ENCODE data around the gene GALNS. TPM values are rescaled to one million over a fixed set of nuclear protein-coding genes. Genes with fewer than 3 reads are reported as not detected.

Gene GALNS
- total RNA-seq, 4 donors from 2014 or later = 1.8 to 36.2 (median 16.4) TPM

- H3K36me3 ChIP-seq = no peaks in the 10 kb centered on the region
- H3K27me3 ChIP-seq = no peaks in the 10 kb centered on the region
- no peak overlapping the region for H3K27ac ChIP-seq
- intact Hi-C loops (cut with DNase I; ENCODE audit: low total_unique reads) = no loop called here
- TF ChIP-seq POLR2A (IDR thresholded peaks at IDR 0.05) (no peak), CTCF (IDR thresholded peaks at IDR 0.05) (no peak)
- DNase-seq = no peak
- no peaks in the 10 kb centered on the region for H3K9me3 ChIP-seq
- H3K4me3 ChIP-seq = no peak overlapping the region
- H3K4me1 ChIP-seq = no peaks in the 10 kb centered on the region
These were observed 7.8 kb upstream of the GALNS start for GRCh38 chr16:88864521-88864920.

- H3K4me1 ChIP-seq = no peaks in the 10 kb centered on the region
- no peaks in the 10 kb centered on the region for H3K27me3 ChIP-seq
- intact Hi-C loops (cut with DNase I; ENCODE audit: low total_unique reads) = no loop called here
- no peak overlapping the region for H3K27ac ChIP-seq
- TF ChIP-seq CTCF (IDR thresholded peaks at IDR 0.05) (no peak), POLR2A (IDR thresholded peaks at IDR 0.05) (no peak)
- H3K36me3 ChIP-seq = no peaks in the 10 kb centered on the region
- H3K4me3 ChIP-seq = no peak overlapping the region
- no peak for DNase-seq
- H3K9me3 ChIP-seq = no peaks in the 10 kb centered on the region
These were observed 7.4 kb upstream of the GALNS start for GRCh38 chr16:88864099-88864498.

DNA sequence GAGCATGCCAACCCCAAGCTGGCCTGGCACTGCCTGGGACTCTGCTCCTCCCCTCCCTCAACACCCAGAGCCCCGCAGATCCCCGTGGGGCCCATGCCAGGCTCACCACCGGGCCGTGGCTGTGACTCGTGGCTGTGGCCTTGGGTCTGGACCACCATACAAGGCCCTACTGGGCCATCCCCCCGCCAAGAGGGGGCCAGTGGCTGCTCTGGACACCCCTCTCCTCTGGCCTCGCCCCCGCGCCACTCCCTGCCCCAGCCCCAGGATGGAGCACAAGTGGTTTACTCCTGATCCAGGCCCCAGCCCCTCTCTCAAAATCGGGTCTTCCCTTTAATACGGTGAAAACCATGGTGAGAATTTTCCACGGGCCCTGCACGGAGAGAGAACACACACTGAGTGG, 6.7 kb upstream of the GALNS start:
- Histone ChIP-seq H3K4me3 (no peak overlapping the region), H3K36me3 (no peaks in the 10 kb centered on the region), H3K9me3 (no peaks in the 10 kb centered on the region), H3K27ac (no peak overlapping the region), H3K27me3 (no peaks in the 10 kb centered on the region), H3K4me1 (peaks cover 0 to 2% of the 10 kb centered on the region in 2 donors)
- intact Hi-C loops (cut with DNase I; ENCODE audit: low total_unique reads) = no loop called here
- DNase-seq = no peak
- TF ChIP-seq CTCF (IDR thresholded peaks at IDR 0.05) (no peak), POLR2A (IDR thresholded peaks at IDR 0.05) (no peak)

DNA sequence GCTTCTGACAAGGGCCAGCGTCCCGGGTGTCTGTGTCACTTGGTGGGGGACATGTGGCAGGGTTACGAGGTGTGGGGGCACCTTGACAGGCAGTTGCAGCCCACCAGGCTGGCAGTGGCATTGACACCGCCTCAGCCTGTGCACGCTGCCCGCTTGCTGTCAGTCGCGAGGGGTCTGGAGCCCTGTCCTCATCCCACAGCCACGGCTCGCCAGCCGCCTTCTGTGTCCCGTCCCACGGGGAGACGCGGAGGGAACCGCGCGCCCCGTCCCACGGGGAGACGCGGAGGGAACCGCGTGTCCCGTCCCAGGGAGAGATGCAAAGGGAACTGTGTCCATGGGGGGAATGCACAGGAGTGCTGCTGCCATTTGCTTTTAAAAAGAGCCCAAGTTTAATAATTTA, 6.2 kb upstream of the GALNS start:
- intact Hi-C loops (cut with DNase I; ENCODE audit: low total_unique reads) = no loop called here
- peaks cover 0 to 7% of the 10 kb centered on the region in 2 donors for H3K4me1 ChIP-seq
- H3K4me3 ChIP-seq = no peak overlapping the region
- TF ChIP-seq CTCF (IDR thresholded peaks at IDR 0.05) (no peak), POLR2A (IDR thresholded peaks at IDR 0.05) (no peak)
- no peak for DNase-seq
- H3K9me3 ChIP-seq = no peaks in the 10 kb centered on the region
- H3K36me3 ChIP-seq = no peaks in the 10 kb centered on the region
- H3K27ac ChIP-seq = no peak overlapping the region
- no peaks in the 10 kb centered on the region for H3K27me3 ChIP-seq

DNA sequence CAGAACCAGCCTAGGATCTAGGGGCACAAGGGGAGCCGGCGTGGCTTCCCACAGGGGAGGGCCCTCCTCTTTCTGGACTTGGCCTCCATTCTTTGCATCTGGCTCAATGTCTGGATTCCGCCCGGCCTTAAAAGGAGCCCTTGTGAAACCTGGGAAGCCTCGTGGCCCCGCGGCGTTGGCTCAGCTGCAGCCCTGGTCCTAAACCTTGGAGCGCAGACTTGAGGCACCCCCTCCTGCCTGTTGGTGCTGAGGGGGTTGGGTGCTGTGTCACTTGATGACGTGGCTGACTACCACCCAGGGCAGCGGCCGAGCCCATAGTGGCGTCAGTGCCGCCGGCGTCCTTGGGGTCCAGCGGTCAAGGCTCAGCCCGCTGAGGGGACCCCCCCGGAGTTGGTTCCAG, 4.6 kb upstream of the GALNS start:
- Histone ChIP-seq H3K27me3 (no peaks in the 10 kb centered on the region), H3K4me3 (no peak overlapping the region), H3K27ac (no peak overlapping the region), H3K4me1 (peaks cover 0 to 9% of the 10 kb centered on the region in 2 donors), H3K36me3 (no peaks in the 10 kb centered on the region), H3K9me3 (no peaks in the 10 kb centered on the region)
- TF ChIP-seq CTCF (IDR thresholded peaks at IDR 0.05) = no peak
- TF ChIP-seq POLR2A (IDR thresholded peaks at IDR 0.05) = no peak
- no peak for DNase-seq
- intact Hi-C loops (cut with DNase I; ENCODE audit: low total_unique reads) = no loop called here
